GM18526 (cell line): ENCODE results near the gene EIF2B1.

Experiments
- POLR2A ChIP-seq: IDR thresholded peaks from 3 replicates; pipeline ENCODE4 v1.6.1; 2011; ENCODE audit not compliant: insufficient read length; ENCODE audit errors: extremely low read depth

Gene EIF2B1

DNA sequence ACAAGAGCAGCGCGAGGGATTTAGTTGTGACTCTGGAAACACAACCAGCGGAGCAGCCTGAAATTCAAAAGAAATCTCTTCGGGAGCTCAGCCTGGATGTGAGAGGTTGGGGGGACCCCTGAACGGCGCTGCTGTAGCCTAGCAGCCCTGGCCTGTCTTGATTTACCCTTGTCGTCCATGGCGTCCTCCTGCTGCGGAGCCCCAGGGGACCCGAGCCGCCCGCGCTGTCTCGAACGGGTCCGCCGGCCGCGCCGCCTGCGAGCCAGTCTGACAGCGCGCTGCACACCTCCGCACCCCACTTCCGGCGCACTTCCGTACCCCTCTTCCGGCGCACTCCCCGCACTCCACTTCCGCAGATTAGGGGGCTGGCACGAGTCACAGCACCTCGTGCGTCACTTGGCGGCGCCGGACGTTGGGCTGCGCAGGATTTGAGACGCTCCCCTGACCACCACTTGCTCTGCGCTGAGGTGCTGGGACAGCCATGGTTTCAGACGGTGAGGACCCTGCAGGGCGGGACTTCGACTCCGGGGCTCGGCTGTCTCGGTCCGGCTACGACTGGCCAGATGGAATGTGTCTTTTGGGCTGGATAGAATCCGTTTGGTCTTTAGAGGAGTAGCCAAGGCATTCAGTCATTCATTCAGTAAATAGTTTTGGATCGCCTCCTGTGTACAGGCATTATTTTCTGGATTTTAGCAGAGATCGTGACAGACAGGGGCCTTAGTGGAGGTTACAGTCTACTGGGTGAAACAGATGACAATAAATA is at the start of gene EIF2B1, which contains the start of gene GTF2H3:
TSS of gene EIF2B1 (minus strand) at position 308 of the 763 bp plus-strand sequence. CDS start at position 179, 129 bp downstream.
TSS of gene GTF2H3 (plus strand) at position 451 of the 763 bp plus-strand sequence. CDS start at position 482, 31 bp downstream.
- peak; percentile 97 for TF ChIP-seq POLR2A

DNA sequence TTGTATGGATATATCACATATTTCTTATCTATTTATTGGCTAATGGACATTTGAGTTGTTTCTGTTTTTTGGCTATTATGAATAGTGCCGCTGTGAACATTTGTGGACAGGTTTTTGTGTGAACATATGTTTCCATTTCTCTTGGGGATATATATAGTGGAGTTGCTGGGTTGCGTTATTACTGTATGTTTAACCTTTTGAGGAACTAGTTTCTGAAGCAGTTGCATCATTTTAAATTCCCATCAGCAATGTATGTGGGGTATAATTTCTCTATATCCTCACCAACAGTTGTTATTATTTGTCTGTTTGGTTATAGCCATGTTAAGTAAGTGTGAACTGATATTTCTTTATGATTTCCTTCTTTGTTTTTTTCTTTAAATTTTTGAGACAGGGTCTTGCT is 48.1 kb upstream of the EIF2B1 start:
- TF ChIP-seq POLR2A, result no peak

DNA sequence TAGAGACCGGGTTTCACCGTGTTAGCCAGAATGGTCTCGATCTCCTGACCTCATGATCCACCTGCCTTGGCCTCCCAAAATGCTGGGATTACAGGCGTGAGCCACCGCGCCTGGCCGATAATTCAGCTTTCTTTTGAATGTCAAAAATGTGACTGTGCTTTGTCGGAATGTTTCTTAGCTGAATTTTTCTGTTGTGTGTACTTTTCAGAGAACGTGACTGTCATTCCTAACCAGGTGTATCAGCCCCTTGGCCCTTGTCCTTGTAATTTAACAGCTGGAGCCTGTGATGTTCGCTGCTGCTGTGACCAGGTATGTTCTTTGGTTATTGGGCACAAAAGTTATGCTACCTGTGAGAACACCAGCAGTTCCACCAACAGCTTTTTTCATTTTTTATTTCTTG is 45.5 kb upstream of the EIF2B1 start:
- TF ChIP-seq POLR2A, result no peak

DNA sequence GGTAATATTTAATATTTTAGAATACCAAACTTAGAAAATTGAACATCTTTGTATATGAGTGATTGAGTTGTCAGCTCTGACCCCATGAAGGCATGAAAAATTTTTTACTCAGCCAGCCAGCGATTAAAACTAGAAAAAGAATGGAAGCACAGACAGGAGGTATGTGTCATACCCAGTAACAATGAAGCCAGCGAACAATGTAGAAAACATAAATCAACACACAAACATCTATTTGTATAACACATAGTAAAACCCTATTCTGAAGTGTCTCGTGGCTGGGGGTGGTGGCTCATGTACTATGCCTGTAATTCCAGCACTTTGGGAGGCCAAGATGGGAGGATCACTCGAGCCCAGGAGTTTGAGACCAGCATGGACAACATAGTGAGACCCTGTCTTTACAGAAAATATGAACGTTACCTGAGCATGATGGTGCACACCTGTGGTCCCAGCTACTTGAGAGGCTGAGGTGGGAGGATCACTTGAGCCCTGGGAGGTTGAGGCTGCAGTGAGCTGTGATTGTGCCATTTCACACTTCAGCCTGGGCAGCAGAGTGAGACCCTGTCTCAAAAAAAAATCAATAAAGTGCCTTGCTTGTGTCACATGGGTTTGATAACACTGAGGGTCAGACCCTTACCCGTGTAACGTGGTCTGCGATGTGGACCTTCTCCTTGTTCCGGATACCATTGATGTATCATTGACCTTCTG is 43.3 kb upstream of the EIF2B1 start:
- TF ChIP-seq POLR2A, result no peak

DNA sequence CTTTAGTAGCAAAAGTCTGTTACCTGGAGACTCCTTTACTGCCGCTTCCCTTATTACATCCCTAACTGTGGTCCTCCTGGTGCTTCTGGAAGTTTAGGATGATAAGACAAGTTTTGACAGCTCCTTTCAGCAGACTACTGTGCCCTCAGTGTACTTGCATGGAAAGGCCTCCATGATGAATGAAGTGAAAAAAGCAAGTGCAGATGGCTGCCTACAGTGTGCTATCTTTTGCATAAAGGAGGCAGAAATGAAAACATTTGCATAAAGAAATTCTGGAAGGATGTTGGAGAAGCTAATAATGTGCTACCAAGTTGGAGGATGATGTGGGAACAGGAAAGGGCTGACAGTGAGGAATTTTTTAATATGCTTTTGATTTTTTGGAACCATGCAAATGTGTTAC is 42.0 kb upstream of the EIF2B1 start:
- no peak for TF ChIP-seq POLR2A

DNA sequence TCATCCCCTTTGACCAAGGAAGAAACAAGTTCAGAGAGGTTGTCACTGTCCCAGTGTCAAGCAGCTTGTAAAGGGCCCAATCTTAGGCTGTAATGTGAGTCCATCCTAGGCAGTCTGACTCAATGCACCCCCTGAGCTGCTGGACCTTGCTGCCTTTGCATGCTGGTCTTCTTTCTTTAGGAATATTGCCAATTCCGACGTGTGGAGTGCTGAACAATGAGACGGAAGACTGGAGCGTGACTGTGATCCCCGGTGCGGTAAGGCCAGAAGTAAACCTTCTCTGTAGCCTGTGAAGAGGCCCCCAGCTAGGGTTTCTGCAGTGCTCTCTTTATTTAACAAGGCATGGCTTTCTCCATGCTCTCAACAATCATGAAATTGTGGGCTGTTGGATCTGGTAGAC is 38.4 kb upstream of the EIF2B1 start:
- no peak for TF ChIP-seq POLR2A

DNA sequence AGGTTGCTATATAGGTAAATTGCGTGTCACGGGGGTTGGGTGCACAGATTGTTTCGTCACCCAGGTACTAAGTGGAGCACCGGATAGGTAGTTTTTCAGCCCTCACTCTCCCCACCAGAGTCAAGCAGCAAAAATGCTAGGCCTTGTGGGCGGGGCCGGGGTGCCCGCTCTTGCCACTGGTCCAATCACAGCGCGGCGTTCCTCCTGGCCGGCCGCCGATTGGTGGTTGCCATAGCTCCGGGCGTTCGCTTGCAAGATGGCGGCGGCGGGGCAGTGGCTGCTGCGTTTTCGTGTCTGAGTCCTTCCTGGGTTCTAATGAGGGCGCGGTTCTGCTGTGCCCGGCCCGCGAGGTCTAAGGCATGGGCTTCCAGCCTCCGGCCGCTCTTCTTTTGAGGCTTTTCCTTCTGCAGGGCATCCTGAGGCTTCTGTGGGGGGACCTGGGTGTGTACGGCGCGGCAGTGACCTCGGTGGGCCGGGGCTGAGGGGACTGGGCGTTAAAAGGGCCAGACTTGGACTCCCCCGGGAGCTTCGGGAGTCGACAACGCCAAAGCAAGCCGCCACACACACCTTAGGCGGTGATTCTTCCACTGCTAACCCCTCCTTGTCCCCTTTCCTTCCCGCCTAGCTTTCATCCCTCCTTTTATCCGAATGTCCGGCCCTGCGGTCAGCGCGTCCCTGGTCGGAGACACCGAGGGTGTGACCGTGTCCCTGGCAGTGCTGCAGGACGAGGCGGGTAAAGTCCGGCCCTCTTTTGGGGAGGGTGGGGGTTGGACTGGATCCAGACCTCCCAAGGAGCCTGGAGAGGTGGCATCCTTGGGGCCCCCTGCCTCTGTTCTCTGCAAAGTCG is 37.6 kb upstream of the EIF2B1 start, which contains the start of gene TCTN2:
TSS of gene TCTN2 (plus strand) at position 232 of the 847 bp plus-strand sequence. CDS start at position 360, 128 bp downstream.
- TF ChIP-seq POLR2A, result peak; percentile 34

DNA sequence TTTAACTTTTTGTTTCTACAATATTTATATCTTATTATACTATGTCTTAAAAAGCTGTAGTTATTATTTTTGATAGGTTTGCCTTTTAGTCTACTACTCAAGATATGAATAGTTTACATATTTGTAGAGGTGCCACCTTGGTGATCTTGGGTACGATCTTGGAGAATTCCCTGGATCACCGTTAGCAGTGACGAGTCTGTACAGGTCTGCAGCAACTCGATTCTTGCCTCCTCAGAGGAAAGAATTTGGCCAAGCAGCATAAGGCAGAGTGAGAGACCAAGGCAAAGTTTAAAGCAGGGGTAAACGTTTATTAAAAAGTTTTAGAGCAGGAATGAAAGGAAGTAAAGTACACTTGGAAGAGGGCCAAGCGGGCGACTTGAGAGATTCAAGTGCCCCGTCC is 34.3 kb upstream of the EIF2B1 start:
- TF ChIP-seq POLR2A, result no peak

DNA sequence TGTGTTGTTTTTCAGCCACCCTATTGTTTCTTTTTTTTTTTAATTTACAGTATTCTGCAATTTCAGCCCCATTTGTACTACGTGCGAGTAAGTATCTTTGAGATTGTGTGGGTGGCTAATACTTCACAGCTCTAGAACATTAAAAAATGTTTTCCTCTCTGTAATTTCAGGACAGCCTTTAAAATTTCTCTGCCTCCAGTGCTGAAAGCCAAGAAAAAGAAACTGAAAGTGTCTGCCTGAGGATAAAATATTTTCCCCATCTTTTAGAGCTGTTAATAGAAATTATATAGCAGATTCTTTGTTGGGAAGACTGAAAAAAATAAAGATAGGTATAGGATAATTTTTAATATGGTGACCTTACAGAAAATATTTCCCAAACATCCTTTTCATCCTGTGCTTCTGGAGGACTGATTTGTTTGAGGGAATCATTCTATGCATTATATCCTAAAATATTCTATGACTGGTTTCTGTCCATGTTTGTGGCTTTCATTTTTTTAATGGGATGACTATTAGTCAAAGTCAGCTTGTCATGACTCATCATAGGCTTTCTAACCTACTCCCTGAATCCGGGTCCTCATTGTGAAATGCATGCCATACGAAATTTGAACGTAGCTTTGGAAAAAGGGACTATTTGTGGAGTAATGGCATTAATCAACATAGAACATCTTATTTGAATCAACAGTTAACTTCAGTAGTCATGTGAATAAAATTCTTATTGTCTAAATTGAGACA is 26.7 kb upstream of the EIF2B1 start:
- TF ChIP-seq POLR2A, result no peak

DNA sequence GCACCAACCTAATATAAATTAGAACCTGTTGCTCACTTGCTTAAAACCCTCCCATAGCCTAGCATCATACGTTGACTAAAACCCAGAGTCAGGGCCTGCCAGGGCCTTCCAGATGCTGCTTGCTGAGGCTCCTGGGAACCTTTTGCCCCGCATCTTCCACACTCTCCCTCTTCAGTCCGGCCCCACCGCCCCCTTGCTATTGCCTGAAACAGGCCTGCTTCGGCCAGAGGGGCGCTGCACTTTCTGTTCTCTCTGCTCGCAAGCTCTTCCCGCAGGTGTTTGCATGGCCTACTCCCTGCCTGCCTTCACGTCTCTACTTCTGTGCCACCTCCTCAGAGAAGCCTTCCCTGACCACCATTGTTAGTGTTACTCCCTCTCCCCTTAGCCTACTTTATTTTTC is 23.7 kb upstream of the EIF2B1 start:
- no peak for TF ChIP-seq POLR2A

DNA sequence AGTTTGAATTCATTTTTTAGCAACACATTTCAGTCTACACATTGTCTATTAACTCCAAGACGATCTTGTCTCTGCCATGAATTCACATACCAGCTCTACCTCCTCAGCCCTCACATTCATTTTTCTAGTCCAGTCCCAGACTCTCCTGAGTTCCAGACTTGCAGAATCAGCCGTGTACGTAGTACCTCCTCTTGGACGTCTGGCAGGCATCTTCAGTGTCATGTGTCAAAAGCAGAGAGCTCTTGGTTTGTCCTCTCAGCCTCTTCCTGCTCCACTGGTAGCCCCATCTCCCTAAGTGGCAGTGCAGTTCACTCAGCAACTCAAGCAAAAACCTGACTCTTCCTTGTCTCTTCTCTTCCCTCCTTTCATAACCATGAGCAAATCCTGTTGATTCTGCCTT is 22.9 kb upstream of the EIF2B1 start:
- no peak for TF ChIP-seq POLR2A

DNA sequence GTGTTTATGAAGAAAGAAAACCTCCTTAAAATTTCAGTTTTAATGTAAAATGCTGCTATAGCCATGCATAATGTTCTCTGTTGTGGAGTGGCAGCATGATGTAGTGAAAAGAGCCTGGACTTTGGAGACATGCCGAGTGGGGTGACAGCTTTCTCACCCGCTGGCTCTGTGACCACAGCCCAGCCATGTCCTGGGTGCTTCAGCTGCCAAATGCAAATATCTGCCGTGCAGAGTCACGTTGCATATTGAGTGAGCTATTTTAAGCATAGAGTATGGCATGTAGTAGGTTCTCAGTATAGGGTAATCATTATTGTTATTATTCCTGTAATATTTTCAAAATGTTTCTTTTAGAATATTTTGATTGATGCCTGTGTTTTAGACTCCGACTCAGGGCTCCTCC is 21.9 kb upstream of the EIF2B1 start:
- TF ChIP-seq POLR2A, result no peak

DNA sequence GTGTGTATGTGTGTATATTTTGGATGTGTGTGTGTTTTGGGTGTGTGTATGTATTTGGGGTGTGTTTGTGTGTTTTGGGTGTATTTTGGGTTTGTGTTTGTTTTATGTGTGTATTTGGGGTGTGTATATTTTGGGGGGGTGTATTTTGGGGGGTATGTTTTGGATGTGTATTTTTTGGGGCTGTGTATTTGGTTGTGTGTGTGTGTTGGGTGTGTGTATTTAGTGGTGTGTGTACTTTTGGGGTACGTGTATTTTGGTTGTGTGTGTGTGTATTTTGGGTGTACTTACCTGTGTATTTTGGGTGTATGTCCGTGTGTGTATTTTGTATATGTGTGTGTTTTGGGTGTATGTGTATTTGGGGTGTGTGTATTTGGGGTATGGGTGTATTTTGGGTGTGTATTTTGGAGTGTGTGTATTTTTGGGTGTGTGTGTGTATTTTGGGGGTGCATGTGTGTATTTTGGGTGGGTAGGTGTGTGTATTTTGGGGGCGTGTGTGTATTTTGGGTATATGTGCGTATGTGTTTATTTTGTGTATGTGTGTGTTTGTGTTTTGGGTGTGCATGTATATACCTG is 20.7 kb upstream of the EIF2B1 start:
- TF ChIP-seq POLR2A, result no peak

DNA sequence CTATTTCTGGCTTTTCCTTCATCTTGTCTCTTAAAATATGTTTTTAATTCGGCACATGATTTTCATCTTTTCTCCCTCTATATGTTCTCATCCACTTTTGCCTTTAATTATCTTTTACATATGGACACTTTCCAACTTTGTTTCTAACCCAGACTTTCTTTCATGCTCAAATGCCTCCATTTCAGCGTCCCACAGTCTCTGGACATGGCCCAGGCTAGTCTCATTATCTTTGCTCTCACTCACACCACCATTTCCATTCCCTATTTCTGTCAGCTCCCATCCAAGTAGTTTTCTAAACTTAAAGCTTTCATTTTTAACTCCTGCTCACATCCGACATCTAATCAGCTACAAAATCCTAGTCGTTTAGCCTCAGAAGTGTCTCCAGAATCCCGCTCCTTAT is 14.9 kb upstream of the EIF2B1 start:
- no peak for TF ChIP-seq POLR2A

DNA sequence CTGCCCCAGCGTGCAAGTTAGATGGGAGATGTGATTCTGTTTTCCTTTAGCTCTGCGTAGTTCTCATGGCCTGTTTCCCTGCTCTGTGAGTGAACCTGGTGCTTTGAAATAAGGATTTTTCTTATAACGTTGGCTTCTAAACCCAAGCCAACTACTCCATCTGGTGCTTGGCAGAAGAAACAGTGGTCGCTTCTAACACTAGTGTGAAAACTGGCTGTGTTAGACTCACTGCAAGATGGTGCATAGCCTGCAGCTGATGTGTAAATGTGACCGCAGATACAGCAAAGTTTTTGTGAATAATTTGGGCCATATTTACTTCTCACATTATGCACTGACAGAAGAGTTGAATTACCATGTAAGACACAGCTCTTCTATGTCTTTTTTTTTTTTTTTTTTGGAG is 12.4 kb upstream of the EIF2B1 start:
- TF ChIP-seq POLR2A, result no peak

DNA sequence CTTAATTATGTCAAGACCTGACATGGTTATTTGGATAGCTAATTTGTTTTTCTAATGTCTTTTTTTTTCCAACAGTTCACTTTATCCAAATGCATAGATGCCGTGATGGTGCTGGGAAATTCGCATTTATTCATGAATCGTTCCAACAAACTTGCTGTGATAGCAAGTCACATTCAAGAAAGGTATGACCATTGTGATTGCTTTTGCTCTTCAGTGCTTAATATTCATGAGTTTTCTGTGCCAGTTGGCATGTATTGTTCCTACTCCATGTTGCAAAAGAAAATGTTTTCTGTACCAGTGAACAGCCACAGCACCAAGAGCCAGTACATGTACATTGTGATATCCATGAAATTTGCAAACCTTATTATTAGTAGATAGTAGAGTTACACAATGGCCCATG is 11.9 kb upstream of the EIF2B1 start:
- TF ChIP-seq POLR2A, result no peak
